ENCODE measurements around the gene PCGF3. TPM values are rescaled to one million over a fixed set of nuclear protein-coding genes. Genes with fewer than 3 reads are reported as not detected.

The PCGF3 gene
- total and polyA plus RNA-seq, 9 of the 15 experiments (the other 6 are each of a cell fraction or from before 2014, with no cell fraction given), result 2.6 to 46.1 (median 20.3) TPM

DNA sequence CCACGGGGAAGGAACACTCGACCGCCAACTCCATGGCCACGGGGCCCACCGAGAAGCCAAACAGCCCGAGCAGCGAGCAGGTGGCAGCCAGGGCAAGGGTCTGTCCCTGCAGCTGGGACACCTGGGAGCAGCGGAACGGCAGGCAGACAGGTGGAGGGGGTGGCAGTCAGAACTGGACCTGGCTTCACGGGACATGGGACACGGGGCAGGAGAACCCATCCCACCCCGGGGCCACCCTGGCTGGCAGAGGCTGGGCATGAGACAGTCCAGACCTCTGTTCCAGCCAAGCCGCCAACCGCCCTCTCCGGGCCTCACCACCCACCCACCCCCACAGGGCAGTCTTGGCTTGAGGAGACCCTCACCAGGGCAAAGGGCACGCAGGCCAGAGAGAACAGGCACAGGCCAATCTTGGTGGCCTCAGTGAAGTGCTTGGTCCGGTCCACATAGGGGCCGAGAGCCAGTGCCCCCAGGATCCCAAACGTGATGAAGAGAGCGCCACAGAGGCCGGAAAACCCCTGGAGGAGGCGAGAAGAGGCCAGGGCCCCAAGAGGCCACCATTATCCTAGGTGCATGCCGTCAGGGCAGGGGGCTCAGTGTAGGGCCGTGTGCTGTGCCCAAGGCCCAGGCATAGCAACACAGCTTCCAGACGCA lies 22.3 kb upstream of the PCGF3 start:
- ChIA-PET CTCF (ENCODE audit: low intra/inter-chr PET ratio) (no interaction called here), POLR2A (interaction anchor here (0.5 to 0.7 kb wide), 4 partner anchors 9 to 439 kb away, joined by 3 to 4 read pairs (median 4); partner anchors contain the start of genes ATP5ME and MYL5)
- ATAC-seq (no peak), FAIRE-seq (no peak), DNase-seq (ENCODE audit: extremely low read depth in 1 of 4, low spot score in 3 of 4) (no peak)
- no peaks in the 10 kb centered on the region for H3K9me1 ChIP-seq (ENCODE audit: control insufficient read depth, insufficient read depth, low read length)
- H3K4me2 ChIP-seq (ENCODE audit: insufficient read depth, low read length), result no peak overlapping the region
- H3K4me1 ChIP-seq (replicated peaks in 1 of 2; ENCODE audit: control insufficient read depth in 2 of 2, insufficient read depth in 2 of 2, low read length in 2 of 2), result peaks cover 25 to 94% of the 10 kb centered on the region in 2 experiments
- no TSS peak for BruUV-seq (replicated peaks)
- H3K9ac ChIP-seq (ENCODE audit: insufficient read depth in 1 of 2, low read depth in 2 of 2, low read length in 2 of 2), result peak overlapping the region in 1 of 2 experiments; percentile 70; a peak in 1 of 4 replicates
- H3K27me3 ChIP-seq (ENCODE audit: control insufficient read depth in 2 of 2, insufficient read depth in 2 of 2, low read length in 2 of 2), result no peaks in the 10 kb centered on the region
- peaks cover 7% of the 10 kb centered on the region; the same call in 2 of the 3 replicates for H3K79me2 ChIP-seq (ENCODE audit: control insufficient read depth, insufficient read depth, low read length)
- H3K36me3 ChIP-seq (ENCODE audit: control insufficient read depth, insufficient read depth, low read length), result no peaks in the 10 kb centered on the region
- H3K27ac ChIP-seq (ENCODE audit: extremely low read depth, low read depth, low read length), result no peak overlapping the region
- no peak overlapping the region for H2AFZ ChIP-seq (ENCODE audit: low read depth, low read length)
- in situ Hi-C loops (cut with MboI) (no loop called here), intact Hi-C loops (cut with micrococcal nuclease) (loop anchor here (5.0 to 10.0 kb wide), 3 partner anchors 51 to 301 kb away; partner anchors contain the start of gene IDUA)
- no peak overlapping the region for H3K4me3 ChIP-seq
- H4K20me1 ChIP-seq (replicated peaks; ENCODE audit: control insufficient read depth, insufficient read depth, low read length), result 0 out of 2 replicates have a peak, but pooled peaks cover 4% of the 10 kb centered on the region
- WGBS (ENCODE audit: insufficient coverage, low coverage, missing lambda C conversion rate), result 67% methylated on average over 24 of the region's 25 CpGs
- no peaks in the 10 kb centered on the region for H3K9me3 ChIP-seq (replicated peaks; ENCODE audit: control insufficient read depth, insufficient read depth, low read depth, low read length)
- TF ChIP-seq KDM5B (IDR thresholded peaks at IDR 0.05; ENCODE audit: insufficient replicate concordance, low read depth, low read length) (peak; percentile 5), POLR2G (IDR thresholded peaks at IDR 0.05; ENCODE audit: low read depth, low read length) (peak; percentile 40), BCL6 (CRISPR knock-in tag; IDR thresholded peaks at IDR 0.05) (no peak), LCOR (CRISPR knock-in tag; IDR thresholded peaks at IDR 0.05) (no peak), ZNF584 (CRISPR knock-in tag; IDR thresholded peaks at IDR 0.05; ENCODE audit: low read depth) (no peak), POLR3A (IDR thresholded peaks at IDR 0.05; ENCODE audit: borderline replicate concordance, extremely low read depth, insufficient read depth, insufficient read length) (no peak), ZNF133 (CRISPR knock-in tag; IDR thresholded peaks at IDR 0.05) (no peak), NR1H2 (CRISPR knock-in tag; IDR thresholded peaks at IDR 0.05) (no peak)
- TF ChIP-seq, protein P1, sequence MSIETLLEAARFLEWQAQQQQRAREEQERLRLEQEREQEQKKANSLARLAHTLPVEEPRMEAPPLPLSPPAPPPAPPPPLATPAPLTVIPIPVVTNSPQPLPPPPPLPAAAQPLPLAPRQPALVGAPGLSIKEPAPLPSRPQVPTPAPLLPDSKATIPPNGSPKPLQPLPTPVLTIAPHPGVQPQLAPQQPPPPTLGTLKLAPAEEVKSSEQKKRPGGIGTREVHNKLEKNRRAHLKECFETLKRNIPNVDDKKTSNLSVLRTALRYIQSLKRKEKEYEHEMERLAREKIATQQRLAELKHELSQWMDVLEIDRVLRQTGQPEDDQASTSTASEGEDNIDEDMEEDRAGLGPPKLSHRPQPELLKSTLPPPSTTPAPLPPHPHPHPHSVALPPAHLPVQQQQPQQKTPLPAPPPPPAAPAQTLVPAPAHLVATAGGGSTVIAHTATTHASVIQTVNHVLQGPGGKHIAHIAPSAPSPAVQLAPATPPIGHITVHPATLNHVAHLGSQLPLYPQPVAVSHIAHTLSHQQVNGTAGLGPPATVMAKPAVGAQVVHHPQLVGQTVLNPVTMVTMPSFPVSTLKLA (conservative IDR thresholded peaks at IDR 0.05), result no peak
- TF ChIP-seq, protein P2, sequence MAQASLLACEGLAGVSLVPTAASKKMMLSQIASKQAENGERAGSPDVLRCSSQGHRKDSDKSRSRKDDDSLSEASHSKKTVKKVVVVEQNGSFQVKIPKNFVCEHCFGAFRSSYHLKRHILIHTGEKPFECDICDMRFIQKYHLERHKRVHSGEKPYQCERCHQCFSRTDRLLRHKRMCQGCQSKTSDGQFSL (CRISPR knock-in tag; IDR thresholded peaks at IDR 0.05), result 0 out of 2 replicates have a peak, but pooled peaks have one; percentile 21
- TF ChIP-seq, protein P2 (tag; IDR thresholded peaks at IDR 0.05), result no peak
- TF ChIP-seq, protein P3, sequence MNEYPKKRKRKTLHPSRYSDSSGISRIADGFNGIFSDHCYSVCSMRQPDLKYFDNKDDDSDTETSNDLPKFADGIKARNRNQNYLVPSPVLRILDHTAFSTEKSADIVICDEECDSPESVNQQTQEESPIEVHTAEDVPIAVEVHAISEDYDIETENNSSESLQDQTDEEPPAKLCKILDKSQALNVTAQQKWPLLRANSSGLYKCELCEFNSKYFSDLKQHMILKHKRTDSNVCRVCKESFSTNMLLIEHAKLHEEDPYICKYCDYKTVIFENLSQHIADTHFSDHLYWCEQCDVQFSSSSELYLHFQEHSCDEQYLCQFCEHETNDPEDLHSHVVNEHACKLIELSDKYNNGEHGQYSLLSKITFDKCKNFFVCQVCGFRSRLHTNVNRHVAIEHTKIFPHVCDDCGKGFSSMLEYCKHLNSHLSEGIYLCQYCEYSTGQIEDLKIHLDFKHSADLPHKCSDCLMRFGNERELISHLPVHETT (CRISPR knock-in tag; conservative IDR thresholded peaks at IDR 0.05 in 1 of 2, IDR thresholded peaks at IDR 0.05 in 1 of 2), result no peak

Data from K562 (cell line).